NCI-H446 (cell line): ENCODE data around the gene SCFD2.
"Not testable (repeated sequence)": the region's sequence is repeated elsewhere in the genome, so short reads cannot be mapped to it uniquely, and the experiment has no call there.

Experiments
- DNase-seq, 2 experiments: peaks; one replicate each; lab custom pipeline; 2025; lab: John Stamatoyannopoulos, UW

The SCFD2 gene

GRCh38 chr4:53101191-53101581 lies 264.7 kb downstream of the SCFD2 start:
- DNase-seq, result no peak

GRCh38 chr4:53100501-53101190 lies 265.2 kb downstream of the SCFD2 start:
- DNase-seq, result no peak

- DNase-seq, result no peak
Measured at GRCh38 chr4:53098681-53099121, 267.2 kb downstream of the SCFD2 start.

- DNase-seq, result no peak
Measured at GRCh38 chr4:53094040-53094439, 271.8 kb downstream of the SCFD2 start.

- DNase-seq, result peak in 1 of 2 experiments; percentile 47
Measured at GRCh38 chr4:53089936-53090729, 275.7 kb downstream of the SCFD2 start.

- DNase-seq, result no peak
Measured at GRCh38 chr4:53088152-53088551, 277.7 kb downstream of the SCFD2 start.

GRCh38 chr4:53076374-53076958 lies 289.4 kb downstream of the SCFD2 start:
- no peak for DNase-seq

- DNase-seq, result no peak
Measured at GRCh38 chr4:53075162-53075785, 290.6 kb downstream of the SCFD2 start.

GRCh38 chr4:53068755-53069330 lies 297.0 kb downstream of the SCFD2 start:
- no peak for DNase-seq

- DNase-seq, result no peak
Measured at GRCh38 chr4:53067125-53067802, 298.6 kb downstream of the SCFD2 start.

- no peak for DNase-seq
Measured at GRCh38 chr4:53066155-53066554, 299.7 kb downstream of the SCFD2 start.

- no peak for DNase-seq
Measured at GRCh38 chr4:53064609-53065008, 301.3 kb downstream of the SCFD2 start.

- DNase-seq, result no peak
Measured at GRCh38 chr4:53061091-53061850, 304.6 kb downstream of the SCFD2 start.

GRCh38 chr4:53060278-53060677 lies 305.6 kb downstream of the SCFD2 start:
- no peak for DNase-seq

GRCh38 chr4:53059871-53060270 lies 306.0 kb downstream of the SCFD2 start:
- DNase-seq, result no peak

- DNase-seq, result no peak
Measured at GRCh38 chr4:53059256-53059655, 306.6 kb downstream of the SCFD2 start.

GRCh38 chr4:53057679-53058078 lies 308.2 kb downstream of the SCFD2 start:
- DNase-seq, result peak in 1 of 2 experiments; percentile 8

- not testable (repeated sequence) for DNase-seq
Measured at GRCh38 chr4:53057108-53057507, 308.8 kb downstream of the SCFD2 start.

- DNase-seq, result no peak
Measured at GRCh38 chr4:53055716-53056403, 310.0 kb downstream of the SCFD2 start.

GRCh38 chr4:53055274-53055673 lies 310.6 kb downstream of the SCFD2 start:
- DNase-seq, result peak in 1 of 2 experiments; percentile 29
